DMS53 (cell line): ENCODE results near the gene ANGEL1.
A peak's percentile ranks its signal among the peaks of the same experiment; 100 is the strongest.

Source experiments
- DNase-seq: peaks from one replicate; lab custom pipeline; 2025; lab: John Stamatoyannopoulos, UW

Gene ANGEL1

DNA sequence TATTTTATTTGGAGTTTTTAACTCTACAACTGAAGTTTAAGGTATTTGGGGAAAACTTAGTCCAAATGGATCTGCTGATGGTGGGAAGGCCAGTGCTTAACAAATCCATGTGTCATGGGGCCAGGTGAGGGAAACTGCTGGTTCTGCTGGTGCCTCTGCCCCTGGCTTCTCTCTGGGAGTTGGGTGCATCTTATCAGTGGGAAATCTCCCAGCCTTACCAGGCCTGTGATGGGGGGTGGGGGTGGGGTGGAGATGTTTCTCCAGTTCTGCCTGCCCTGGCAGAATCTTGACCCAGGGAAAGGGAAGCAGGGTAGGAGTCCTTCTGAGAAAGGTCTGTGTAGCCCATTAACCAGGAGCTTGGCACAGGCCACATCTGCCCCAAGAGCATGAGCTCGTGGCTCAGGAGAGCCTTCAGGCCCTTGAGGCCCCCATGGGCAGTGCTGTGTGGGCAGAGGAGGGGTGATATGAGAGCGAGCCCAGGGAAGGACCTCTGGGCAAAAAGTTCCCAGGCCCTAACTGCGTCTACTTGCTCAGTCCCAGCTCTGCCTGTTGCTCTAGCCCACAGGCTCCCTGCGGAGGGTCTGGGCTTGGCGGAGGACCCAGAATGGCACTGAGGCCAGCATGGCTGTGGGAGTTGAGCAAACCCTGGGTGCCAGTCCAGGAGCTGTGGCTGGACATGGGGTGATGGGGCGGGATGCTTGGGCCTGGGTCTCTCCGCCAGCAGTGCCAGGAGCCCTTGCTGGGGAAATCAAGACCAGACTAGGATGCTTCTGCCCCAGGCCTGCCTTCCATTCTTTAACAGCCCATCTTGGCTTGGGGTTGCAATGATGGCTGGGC lies 33.2 kb downstream of the ANGEL1 start:
- DNase-seq = no peak

DNA sequence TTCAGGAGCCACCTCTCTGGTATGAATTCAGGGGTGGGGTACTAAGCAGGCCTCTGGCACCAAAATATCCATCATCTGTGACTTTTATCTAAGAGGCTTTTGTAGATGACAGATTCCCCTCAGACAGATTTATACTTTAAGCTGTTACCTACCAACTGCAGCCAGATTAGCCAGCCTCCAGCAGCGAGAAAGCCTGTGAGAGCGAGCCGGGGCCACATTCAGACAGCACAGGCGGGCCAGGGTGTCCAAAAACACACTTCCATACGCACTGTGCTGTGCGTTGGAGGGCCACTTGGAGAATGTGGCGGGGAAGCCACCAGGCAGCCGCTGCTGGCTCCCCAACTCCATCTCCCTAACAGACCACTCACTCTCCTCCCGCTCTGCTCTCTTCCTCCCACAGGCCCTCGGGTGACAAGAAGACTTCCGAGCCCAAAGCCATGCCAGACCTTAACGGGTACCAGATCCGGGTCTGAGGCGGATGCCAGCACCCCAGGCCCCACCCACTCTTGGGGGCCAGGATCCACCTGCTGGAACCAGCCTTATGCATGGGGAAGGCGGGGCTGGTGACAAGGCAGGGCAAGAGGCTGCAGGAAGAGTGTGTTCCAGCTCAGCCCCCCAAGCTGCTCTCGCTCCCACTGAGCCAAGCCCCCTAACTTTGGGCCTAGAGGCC lies 34.0 kb downstream of the ANGEL1 start:
- no peak for DNase-seq

DNA sequence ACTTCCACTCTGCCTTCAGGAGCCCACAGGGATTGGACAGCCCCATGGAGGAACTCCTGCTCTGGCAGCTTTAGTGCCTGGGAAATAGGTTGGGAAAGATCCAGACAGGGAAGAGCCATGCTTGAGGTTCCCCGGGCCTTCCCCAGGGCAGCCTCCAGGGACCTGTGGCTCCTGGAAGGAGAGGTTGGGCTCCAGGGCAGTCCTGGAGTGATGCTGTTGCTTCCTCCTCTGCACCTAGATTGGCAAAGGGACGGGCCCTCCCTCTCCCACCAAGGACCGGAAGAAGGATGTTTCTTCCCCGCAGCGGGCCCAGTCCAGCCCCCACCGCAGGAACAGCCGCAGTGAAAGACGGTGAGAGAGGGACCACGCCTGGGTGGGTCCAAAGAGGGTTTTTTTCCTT lies 35.0 kb downstream of the ANGEL1 start:
- no peak for DNase-seq

DNA sequence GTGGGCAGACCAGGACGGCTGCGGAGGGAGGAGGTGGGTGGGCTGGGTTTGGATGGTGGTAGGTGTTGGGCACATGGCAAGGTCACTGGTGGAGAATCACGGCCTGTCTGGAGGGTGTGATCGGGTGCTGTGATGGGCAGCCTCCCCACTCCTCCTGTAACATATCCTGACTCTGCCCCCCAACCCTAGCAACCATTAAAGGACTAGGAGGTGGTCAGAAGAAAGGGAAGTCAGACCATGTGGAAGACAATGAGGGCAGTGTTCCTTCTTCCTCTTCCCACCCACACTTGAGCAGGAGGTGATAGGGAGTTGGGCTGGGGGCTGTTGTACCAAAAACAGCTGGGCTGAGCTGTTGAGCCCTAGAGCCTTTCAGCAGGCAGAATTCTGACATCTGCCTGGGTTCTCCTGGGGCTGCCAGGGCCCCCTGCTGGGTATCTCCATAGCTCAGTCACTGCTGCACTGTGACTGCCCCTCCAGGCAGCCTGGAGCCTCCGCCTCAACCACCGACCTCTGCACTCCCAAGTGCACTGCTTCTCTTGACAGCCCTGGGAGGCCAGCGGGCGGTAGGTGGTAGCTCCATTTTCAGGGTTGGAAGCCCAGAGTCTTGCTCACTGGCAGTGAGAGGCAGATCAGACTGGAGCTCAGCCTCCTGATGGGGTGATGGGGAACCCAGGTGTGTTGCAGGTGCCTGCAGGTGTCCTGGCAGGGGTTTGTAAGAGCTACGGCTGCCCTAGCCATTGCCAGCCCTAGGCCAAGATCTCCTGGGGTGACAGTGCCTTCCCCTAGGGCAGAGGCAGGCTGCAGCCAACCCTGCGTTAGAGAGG lies 36.0 kb downstream of the ANGEL1 start:
- peak; percentile 26 for DNase-seq

DNA sequence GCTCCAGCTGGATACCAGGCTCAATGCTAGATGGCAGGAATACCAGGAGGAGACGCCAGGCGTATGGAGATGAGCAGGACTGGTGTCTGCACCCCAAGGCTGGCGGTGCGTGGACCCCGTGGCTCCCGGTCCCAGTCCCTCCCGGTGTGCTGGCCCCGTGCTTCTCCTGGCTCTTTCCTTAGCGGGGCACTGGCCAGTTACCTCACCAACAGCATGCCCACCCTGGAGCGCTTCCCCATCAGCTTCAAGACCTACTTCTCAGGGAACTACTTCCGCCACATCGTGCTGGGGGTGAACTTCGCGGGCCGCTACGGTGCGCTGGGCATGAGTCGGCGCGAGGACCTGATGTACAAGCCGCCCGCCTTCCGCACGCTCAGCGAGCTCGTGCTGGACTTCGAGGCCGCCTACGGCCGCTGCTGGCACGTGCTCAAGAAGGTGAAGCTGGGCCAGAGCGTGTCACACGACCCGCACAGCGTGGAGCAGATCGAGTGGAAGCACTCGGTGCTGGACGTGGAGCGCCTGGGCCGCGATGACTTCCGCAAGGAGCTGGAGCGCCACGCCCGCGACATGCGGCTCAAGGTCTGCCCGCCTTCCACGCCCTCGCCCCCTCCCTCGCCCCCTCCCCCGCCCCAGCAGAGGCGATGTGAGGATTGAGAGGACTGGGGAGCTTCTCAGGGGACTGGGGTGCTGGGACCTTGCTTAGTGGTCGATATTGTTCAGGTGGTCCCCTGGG lies 36.8 kb downstream of the ANGEL1 start:
- no peak for DNase-seq

DNA sequence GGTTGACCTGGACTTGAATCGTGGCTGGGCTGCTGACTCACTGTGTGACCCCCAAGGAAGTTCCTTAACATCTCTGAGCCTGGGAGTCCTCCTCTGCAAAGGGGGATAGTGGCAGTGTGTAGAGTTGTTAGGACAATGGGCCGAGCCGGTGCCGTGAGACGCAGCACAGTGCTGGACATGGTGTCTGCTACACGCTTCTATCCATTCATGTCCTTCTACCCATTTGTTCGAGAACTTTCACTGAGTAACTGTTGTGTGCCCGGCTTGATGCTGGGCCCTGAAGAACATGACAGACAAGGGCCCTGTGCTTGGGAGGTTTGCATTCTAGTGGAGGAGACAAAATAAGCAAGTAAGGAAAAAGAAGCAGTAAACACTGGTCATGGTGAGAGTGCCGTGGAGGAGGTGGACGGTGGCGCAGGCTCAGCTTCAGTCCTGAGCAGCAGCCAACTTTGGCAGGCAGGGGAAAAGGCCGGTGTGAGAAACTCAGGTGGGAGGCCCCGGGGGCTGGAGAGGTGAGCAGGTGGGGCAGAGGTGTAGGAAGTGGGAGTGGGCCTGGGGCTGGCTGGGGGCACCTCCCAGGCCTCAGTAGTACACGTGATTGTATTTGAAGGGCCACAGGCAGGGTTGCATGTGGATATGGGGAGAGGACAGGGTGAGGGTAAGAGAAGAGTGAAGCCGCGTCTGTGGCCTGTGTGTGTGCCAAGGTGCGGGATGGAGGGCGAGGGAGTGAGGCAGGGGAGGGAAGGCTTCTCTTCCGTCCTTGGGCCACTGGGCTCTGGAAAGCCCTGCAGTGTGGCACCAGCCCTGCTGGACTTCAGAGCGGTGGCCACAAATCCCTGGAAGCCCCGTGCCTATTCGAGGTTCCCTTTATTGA lies 37.6 kb downstream of the ANGEL1 start:
- no peak for DNase-seq

DNA sequence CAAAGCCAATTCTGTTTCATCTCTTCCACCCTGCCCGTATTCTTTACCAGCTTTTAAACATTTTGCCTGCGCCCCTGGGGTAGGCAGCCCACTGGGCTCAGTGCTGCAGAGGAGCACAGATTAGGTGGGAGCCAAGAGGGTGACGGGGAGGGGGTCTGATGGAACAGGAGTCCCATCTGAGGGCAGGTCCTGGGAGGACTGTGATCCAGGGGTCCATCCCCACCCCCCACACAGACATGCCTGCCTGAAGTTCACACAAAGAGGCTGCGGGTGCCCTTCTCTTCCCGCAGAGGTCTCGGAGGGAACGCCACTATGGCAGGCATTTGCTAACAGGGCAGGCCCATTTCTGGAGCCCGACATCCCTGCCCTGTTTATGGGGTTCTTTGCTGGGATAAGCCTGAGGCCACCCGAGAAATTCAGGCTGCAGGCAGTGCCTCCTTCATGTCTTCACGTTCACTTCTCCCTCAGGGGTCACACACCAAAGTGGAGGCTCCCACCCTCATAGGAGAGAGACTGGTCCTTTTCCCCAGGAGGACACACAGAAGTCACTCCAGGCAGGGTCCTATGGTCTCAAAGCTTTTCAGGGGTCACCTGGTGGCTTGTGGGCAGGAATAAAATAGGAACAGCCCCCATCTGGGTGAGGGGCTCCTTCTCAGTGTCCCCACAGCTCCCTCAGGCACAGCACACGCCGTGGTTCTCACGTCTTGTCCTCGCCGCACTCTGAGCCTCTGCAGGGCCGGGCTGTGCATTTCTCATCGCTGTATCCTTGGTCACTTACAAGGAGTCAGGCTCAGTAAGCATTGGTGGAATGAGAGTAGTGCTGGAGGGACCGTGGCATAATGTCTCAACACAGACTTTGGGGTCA lies 38.5 kb downstream of the ANGEL1 start:
- no peak for DNase-seq

DNA sequence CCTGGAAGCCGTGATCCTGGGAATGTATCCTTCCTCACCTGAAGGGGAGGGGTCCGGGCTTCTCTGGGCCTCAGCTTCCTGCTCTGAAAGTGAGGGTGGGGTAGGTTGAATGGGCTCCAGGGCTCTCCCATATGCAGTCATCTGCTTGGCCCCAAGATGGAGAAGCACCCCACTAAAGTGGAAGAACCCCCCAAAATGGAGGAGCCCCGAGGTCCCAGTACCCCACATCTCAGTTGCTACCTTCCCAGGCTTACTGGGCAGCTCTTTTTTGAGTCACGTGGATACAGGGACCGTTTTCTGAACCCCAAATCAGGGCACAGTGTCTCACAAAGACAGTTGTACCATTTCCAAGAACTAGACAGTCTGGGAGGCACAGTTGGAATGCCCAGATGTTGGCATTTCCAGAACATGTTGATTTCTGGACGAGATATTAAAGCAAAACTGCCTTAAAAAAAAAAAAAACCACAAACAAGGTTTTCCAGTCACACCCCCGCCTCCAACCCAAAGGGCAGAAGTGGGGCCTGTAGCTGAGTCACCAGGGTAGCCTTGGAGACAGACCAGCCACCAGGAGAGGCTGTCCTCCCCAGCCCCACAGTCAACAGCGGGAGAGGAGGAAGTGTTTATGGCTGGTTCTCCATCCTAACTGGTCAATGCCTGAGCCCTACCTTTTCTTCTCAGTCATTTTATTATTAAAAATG lies 39.3 kb downstream of the ANGEL1 start:
- DNase-seq = peak; percentile 70

DNA sequence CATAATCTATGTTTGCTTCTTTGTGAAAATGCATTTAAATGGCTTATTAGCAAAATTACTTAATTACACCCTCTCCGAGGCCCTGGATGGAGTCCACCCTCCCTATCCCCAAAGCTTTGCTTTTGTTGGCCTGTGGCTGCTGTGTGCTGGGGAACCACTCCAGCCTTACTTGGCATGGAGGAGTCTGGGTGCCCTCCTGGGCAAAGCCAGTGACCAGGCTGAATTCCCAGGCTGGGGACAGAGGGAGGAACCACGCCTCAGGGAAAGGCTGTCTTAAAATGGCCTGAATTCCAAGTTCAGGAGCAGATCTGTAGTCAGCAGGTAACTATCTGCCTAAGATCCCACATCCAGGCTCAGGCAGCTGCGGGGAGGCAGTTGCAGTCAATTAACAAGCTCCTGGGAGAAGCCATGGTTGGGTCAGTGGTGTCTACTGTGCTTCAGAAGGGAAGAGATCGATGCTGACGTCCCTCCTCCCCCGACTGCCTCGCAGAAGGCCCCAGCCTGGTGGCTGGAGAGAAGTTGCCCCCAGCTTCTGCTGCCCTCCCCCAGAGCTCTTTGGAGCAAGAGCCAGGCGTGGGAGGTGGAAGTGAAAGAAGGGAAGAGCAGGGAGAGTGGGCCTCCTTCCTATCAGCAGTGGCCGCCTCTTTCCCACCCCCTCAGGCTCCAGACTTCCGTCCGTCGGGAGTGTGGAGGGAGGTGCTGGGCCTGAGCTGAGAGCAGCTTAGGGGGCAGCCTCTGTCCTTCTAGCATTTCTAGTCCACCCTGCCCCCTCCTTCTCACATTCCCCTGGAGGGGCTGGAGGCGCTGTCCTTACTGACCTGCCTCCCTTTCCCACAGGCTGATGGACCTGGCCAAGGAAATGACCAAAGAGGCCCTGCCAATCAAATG lies 40.1 kb downstream of the ANGEL1 start:
- no peak for DNase-seq

DNA sequence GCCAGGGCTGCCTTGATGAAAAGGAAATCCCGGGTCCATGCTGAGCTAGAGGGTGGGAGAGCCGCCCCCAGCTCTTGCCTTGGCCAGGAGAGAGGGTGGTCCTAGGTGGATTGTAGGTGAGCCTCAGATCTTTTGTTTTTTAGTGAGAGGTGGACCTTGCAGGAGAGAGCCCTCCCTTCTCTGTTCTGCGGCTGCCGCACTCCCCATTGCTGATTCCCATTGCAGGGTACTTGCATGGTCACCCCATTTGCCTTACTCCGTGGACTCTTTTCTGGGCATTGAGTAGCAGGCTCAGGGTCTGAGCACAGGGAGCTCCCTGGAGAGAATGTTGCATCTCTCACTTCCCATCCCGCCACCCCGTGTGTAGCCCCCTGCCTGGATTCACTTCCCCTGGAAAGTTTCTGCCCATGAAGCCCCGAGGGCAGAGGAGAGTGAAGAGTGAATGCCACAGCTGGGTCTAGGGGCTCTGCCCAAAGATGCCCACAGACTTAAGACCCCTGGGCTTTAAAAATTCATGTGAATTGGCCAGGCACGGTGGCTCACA lies 41.2 kb downstream of the ANGEL1 start:
- DNase-seq = no peak

DNA sequence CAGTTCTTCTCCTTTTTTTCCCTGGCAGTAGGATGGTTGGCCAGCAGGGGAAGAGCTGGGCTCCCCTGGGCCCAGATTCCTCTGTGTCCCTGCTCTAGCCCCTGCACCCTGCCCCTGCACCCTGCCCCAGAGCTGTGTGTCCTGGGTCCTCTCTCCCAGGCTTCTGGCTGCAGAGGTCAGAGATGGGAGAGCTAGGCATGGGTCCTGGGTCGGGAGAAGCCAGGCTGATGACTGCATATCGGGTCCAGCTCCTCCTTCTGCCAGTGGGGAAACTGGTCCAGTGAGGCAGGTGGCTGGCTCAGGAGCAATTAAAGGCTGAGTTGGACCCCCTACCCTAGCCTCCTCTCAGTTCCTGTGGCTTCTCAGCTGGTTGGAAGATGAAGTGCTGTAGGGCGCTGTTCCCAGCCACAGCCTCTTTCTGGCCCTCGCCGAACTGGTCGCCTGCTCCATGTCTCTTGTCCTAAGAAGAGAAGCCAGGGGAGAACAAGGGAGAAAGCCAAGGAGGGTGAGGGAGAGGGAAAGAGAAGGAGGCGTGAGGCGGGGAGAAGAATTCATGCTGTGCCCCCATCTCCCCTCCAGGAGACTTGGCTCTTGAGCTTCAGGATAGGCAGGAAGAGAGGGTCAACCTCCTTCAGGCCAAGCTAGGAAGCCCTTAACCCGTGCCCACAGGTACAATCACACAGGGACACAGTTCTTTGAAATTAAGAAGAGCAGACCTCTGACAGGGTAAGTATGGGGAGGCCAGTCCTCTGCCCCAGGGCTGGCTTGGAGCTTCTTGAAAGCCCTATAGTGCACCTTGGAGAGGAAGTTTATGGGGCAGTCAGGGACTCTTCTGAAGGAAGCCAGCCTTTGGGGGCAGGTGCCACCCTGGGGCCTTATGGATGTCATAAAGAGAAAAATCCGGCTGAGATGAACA lies 41.9 kb downstream of the ANGEL1 start:
- DNase-seq = no peak

DNA sequence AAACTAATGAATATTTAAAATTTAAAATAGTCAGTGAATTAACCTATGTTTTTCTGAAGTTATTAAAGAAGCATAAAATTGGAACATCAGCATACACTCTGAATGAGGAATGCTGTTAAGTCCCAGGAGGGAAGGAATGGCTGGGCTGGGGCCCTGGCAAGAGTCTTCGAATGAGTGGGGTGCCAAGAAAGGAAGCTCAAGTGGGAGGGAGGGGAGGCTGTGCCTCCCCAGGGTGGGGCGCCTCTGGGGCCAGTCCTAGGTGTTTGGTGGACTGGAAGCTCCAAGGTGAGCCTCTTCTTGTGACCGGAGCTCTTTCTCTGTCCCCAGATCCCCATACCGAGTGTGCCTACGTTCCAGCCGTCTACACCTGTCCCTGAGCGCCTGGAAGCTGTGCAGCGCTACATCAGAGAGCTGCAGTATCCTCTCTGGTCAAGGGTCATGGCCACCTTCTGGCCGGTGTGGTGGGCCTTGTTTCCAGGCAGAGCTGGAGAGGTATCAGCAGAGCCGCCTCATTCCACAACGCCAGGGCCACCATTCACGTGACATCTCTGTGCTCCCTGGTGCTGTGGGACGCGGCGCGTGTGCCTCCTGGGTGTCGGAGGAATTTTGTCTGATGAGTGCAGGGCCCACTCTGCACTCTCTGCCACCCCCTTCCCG lies 42.9 kb downstream of the ANGEL1 start:
- DNase-seq = no peak

DNA sequence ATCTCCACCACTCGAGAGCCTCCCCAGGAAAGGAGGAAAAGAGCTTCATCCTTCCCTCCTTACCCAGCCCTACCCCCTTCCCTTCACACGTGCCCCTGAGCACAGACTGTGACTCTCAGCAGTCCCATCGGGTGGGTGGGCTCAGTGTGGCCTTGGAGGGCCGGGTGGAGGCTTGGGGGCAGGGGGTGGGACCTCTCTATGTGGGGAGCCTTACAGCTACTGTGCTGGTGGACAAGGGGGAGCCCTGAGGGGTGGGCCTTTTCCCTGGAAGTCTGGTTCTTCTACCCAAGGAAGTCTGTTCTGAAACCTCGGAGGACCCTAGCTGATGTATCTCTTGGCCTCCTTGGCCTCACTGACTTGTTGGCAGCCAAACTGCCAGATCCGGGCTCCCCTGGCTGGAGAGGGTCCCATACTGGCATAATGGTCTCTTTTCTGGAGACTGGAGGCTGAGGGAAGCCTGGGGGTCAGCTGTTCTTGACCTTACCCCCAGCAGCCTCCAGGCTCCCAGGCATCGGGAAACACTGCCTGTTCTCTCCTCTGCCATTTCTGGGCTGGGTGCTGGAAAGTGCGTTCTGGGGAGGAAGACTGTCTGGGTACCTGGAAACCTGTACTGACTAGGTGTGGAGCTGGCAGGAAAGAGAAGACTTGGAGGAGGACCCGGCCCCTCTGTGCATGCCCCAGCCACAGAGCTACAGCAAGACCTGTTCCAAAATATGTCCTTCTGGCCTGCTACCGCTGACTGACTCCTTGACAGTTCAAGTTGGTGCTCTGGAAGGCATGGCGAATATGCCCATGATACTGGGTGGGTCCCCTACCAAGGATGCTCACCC lies 43.8 kb downstream of the ANGEL1 start:
- no peak for DNase-seq

DNA sequence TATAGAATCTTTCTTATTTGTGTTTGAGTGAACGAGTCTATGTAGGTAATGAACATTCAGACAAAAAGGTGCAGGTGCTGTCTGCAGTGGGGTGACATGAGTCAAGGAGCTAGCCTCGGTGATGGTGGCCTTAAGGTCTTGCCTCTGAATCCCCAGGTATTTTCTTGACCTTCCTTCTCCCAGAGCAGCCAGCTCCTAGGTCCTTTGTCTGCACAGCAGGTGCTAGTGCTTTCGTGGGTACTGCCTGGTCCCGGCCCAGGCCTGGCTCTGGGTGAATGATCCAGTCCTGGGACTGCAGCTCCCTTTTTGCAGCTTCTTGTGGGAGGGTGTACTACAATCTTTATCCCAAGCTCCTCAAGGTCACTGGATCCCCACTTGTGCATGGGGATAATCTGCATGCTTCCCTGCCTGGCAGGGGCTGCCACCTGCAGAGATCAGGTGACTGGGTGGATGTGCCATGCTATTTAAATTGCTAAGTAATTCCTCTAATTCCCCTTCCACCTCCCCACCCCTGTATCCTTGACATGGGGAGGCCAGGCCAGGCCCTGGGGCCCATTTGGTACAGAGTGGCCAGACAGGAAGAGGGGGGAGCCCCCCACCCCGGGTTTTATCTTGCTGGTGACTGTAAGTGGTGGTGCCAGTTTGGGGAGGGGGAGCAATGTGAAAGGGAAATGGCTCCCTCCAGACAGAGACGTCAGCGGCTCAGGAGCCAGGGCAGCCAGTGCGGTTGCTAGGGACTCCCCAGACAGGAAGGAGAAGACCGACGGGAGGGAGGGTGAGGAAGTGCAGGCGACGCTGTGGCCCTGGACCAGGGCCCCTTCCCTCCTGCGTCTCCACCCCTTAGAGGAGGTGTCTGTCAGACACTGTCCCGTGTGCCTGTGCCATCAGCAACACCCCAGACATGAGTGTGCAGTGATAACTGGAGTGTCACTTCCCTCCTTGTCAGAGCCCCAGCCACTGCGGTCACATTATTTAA lies 44.7 kb downstream of the ANGEL1 start:
- no peak for DNase-seq
